IPS-18c (cell line): Measurements from ENCODE around the gene MLANA.

Experiments used
- H3K4me3 ChIP-seq: 2 replicates; pipeline ENCODE4 v1.7.0; 2013; ENCODE audit warnings: low read depth, mild to moderate bottlenecking, low read length, moderate library complexity; ENCODE audit not compliant: insufficient read depth
- H3K9me3 ChIP-seq: one replicate; pipeline ENCODE4 v1.6.1; 2013; ENCODE audit warnings: mild to moderate bottlenecking, low read length, moderate library complexity; ENCODE audit not compliant: control insufficient read depth, insufficient read depth

Gene MLANA

DNA sequence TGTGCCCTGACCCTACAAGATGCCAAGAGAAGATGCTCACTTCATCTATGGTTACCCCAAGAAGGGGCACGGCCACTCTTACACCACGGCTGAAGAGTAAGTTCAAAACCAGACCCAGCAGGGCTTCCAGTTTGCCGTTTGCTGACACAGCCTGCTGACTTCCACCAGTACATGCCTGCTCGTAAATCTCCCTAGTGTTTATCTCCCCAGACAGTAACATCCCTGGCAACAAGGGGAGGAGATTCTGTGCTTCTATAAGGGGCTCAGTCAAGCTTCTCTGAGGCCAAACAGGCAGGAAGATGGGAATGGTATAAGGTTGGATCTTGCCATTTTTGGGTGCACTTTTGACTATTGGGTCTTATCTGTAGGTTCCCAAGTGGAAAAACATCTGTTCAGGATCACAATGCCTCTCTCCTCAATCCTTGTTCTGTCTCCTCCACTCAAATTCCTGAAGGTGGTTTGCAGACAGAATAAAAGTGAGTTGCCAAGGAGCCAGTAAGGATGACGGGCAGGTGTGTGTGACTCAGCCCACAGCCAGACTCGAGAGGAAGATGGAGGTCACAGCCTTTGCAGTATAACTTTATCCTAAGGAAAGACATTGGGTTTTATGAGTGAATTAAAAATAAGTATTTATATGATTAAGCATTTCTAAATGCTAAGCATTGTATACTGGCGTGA, 1.9 kb downstream of the MLANA start:
- no peak overlapping the region for H3K4me3 ChIP-seq
- H3K9me3 ChIP-seq: no peaks in the 10 kb centered on the region

DNA sequence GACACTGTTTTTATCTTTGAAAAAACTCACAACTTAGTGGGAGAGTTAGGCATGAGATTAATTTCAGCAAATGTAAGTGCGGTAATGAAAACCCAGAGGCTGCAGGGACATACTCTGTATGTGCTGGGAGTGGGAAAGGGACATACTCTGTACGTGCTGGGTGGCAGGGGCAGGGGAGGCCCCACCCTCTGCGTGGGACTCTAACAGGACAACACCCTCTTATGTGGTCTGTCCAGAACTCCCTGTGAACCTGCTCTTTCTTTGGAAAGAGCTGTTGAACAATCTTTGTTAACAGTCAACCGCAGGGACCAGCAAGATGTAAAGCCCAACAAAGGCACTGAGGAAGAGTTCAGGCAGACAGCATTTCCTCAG, 2.4 kb downstream of the MLANA start:
- Histone ChIP-seq H3K4me3 (no peak overlapping the region), H3K9me3 (no peaks in the 10 kb centered on the region)

DNA sequence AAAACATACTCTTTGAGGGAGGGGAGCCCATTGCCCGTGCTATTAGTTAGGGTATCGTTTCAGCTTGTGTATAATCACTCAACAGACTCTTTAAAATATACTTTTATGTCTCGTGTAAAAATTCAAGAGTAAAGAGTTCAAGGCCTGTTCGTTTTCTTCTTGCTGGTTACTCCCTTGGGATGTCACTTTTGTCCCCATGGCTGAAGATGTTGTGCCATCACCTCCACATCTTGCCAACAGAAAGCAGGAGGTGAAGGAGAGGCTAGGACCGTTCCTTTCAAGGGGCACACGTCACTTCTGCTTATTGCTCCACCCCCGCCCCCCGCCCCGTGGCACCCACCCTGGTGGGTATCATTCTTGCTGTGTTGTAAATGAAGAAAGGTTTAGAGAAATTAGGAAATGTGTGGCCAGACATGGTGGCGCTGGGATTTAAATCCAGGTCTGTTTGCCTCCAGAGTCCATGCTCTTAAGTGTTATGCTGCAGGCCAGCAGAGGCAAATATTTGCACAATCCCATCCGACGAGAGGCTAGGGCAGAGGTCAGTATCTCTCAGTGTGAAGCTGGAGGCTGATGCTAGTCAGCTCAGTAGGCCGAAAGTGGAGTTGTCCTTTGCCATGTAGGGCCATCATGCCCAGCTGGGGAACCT, 3.0 kb downstream of the MLANA start:
- Histone ChIP-seq H3K4me3 (no peak overlapping the region), H3K9me3 (no peaks in the 10 kb centered on the region)

- H3K9me3 ChIP-seq: no peaks in the 10 kb centered on the region
- no peak overlapping the region for H3K4me3 ChIP-seq
Observed at GRCh38 chr9:5894237-5894959, 3.7 kb downstream of the MLANA start.

DNA sequence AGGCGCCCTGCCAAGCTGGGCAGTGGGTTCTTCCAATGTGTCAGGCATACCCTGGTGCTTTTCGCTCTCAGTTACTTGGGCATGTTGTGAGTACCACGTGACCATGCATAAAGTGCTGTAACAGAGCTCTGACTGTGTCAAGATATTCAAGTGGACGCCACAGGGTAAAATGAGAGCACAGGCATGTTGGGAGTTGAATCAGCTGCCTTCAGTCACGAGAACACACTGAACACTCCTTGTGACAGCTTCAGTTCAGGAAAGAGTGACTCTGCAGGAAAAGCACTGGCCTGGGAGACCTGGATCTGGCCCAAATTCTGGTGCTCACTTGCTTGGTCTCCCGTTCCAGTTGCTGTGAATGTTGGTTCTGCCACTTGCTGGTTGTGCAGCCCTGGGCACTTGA, 5.1 kb downstream of the MLANA start:
- Histone ChIP-seq H3K9me3 (no peaks in the 10 kb centered on the region), H3K4me3 (no peak overlapping the region)

DNA sequence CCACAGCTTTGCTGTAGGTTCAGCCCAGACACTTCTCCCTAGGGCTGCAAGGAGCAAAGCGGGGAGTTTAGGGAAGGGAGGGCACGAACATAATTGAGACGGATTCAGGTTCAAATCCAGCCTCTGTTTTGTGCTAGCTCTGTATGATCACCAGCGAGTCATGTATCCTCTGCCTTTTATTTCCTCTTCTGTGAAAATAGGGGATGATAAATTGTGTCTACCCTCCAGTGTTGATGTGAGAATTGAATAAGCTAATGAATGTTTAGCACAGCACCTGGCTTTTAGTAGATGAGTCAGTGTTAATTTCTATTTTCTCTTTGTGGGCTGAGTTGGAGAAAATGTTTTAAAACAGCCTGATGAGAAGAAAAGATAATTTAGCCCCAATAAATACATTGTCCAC, 6.2 kb downstream of the MLANA start:
- Histone ChIP-seq H3K9me3 (no peaks in the 10 kb centered on the region), H3K4me3 (no peak overlapping the region)

DNA sequence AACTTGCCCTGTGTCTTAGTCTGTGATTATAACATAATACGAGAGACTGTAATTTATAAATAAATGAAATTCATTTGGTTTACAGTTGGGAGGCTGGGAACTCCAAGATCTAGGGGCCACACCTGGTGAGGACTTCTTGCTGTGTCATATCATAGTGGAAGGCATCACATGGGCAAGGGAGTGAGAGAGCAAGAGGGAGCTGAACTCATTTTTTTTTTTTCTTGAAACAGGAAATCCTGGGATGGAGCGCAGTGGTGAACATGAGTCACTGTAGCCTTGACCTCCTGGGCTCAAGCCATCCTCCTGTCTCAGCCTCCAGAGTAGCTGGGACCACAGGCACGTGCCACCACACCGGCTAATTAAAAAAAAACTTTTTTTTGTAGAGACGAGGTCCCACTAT, 7.2 kb downstream of the MLANA start:
- Histone ChIP-seq H3K9me3 (no peaks in the 10 kb centered on the region), H3K4me3 (no peak overlapping the region)

- H3K9me3 ChIP-seq: no peaks in the 10 kb centered on the region
- no peak overlapping the region for H3K4me3 ChIP-seq
Observed at GRCh38 chr9:5899292-5899691, 8.6 kb downstream of the MLANA start.

DNA sequence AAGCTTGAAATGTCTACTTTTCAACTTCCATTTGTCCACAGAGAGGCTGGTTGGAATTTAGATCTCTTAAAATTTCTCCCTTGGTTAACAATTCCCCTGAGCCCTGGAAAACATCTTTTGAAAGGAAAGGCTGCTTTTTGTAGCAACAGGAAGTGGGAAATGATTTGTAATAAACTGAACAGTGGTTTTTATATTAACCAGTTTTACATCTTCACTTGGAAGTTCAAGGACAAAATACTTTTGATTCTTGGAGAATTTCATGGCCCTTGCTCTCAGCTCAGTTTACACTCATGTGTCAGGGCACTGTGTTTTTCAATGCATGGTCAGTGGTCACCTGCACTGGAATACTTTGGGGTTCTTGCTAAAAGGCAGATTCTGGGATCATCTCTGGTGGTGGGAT, 9.9 kb downstream of the MLANA start:
- Histone ChIP-seq H3K9me3 (no peaks in the 10 kb centered on the region), H3K4me3 (no peak overlapping the region)

DNA sequence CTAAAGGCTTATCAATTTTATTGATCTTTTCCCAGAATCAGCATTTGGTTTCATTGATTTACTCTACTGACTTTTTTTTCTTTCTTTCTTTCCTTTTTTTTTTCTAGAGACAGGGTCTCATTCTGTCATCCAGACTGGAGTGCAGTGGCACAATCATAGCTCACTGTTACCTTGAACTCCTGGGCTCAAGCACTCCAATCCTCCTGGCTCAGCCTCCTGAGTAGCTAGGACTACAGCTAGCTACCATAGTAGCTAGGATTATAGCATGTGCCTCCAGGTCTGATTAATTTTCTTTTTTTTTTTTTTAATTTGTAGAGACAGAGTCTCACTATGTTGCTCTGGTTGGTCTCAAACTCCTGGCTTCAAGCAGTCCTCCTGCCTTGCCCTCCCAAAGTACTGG, 11.7 kb downstream of the MLANA start:
- Histone ChIP-seq H3K4me3 (no peak overlapping the region), H3K9me3 (no peaks in the 10 kb centered on the region)

GRCh38 chr9:5908918-5909317, 18.2 kb downstream of the MLANA start:
- H3K9me3 ChIP-seq: peaks cover 2% of the 10 kb centered on the region
- no peak overlapping the region for H3K4me3 ChIP-seq

- no peak overlapping the region for H3K4me3 ChIP-seq
Observed at GRCh38 chr9:5909976-5910375, 19.3 kb downstream of the MLANA start.

GRCh38 chr9:5910413-5911057, 19.8 kb downstream of the MLANA start:
- no peak overlapping the region for H3K4me3 ChIP-seq
- peaks cover 2% of the 10 kb centered on the region for H3K9me3 ChIP-seq

More at GRCh38 chr9:5909976-5910375, 19.3 kb downstream of the MLANA start:
- peaks cover 2% of the 10 kb centered on the region for H3K9me3 ChIP-seq

DNA sequence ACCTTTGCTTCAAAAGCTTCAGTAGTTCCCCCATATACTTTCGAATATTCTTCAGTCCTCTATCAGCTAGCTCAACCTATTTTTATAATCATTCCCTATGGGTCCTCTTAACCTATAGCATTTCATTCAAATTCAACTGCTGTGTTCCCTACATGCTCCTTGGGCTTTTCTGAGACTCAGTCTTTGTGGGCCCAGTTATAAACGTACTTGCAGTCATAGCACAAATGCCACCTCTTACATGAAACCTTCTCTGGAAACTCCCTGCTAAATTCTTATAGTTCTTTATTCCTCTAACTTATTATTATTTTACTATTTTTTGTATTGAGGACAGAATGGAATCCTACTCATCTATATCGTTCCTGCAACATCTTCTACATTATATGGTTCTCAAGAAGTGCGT, 24.7 kb downstream of the MLANA start:
- Histone ChIP-seq H3K4me3 (no peak overlapping the region), H3K9me3 (peaks cover 2% of the 10 kb centered on the region)

- Histone ChIP-seq H3K4me3 (no peak overlapping the region), H3K9me3 (peaks cover 2% of the 10 kb centered on the region)
Observed at GRCh38 chr9:5917273-5917672, 26.6 kb downstream of the MLANA start.

- Histone ChIP-seq H3K9me3 (no peaks in the 10 kb centered on the region), H3K4me3 (no peak overlapping the region)
Observed at GRCh38 chr9:5917888-5918287, 27.2 kb downstream of the MLANA start.

DNA sequence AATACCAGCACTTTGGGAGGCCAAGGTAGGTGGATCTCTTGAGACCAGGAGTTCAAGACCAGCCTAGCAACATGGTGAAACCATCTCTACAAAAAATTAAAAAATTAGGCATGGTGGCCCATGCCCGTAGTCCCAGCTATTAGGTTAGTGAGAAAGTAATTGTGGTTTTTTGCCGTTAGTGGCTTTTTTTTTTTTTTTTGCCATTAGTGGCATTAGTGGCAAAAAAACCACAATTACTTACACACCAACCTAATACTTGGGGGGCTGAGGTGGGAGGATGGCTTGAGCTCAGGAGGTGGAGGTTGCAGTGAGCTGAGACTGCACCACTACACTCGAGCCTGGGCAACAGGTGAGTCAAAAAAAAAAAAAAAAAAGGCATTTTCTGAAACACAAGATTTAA, 27.8 kb downstream of the MLANA start:
- no peaks in the 10 kb centered on the region for H3K9me3 ChIP-seq

GRCh38 chr9:5920860-5921328, 30.2 kb downstream of the MLANA start:
- Histone ChIP-seq H3K4me3 (no peak overlapping the region), H3K9me3 (no peaks in the 10 kb centered on the region)

More for the DNA sequence above, 27.8 kb downstream of the MLANA start:
- H3K4me3 ChIP-seq: no peak overlapping the region
